GM12875 (cell line): Measurements from ENCODE around the gene SMIM45.
A peak's percentile ranks its signal among the peaks of the same experiment; 100 is the strongest.

Experiments
- H3K4me3 ChIP-seq: one replicate; pipeline ENCODE4 v1.5.1; 2011; ENCODE audit warnings: low read depth, low read length, control low read depth
- TF ChIP-seq, protein P1 (sequence below): IDR thresholded peaks from 2 replicates; pipeline ENCODE4 v1.5.1; 2011; ENCODE audit warnings: low read depth, mild to moderate bottlenecking, control low read depth, inconsistent platforms, low read length, moderate library complexity, borderline replicate concordance; ENCODE audit not compliant: insufficient read depth

SMIM45 gene

DNA sequence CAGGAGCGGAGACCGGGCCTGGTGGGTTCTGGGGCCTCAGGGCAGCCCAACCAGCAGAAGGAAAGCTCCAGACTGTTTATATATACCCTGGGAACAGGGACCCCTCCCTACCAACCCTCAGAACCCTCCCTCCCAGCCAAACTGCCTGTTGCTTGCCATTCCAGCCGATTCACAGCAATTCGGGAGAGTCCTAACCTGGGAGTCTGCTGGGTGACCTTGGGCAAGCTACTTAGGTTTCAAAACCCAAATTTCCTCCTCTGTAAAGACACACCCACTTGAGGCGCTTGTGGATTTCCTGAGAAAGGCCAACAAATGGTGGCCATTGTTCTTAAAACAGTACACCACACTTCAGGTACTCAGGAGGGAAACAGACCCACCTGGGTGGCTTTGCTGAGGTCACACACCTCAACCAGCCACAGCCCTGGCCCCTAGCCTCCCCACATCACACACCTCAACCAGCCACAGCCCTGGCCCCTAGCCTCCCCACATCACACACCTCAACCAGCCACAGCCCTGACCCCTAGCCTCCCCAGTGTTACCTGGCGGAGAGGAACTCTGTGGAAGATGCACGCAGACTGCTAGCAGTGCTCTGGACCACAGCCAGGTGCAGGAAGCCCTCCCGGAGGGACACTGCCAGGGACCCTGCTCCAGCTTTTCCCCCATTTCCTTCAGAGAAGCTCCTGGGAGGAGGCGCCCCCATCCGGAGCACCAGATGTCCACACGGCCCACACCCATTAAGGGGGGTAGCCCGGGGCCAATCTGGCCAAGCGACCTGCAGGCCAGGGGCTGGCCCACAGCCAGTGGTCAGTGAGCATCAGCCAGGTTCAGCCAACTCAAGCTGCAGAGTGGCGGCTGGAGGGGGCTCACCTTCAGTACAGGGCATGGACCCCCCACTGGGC lies 43.3 kb upstream of the SMIM45 start:
- TF ChIP-seq, protein P1, sequence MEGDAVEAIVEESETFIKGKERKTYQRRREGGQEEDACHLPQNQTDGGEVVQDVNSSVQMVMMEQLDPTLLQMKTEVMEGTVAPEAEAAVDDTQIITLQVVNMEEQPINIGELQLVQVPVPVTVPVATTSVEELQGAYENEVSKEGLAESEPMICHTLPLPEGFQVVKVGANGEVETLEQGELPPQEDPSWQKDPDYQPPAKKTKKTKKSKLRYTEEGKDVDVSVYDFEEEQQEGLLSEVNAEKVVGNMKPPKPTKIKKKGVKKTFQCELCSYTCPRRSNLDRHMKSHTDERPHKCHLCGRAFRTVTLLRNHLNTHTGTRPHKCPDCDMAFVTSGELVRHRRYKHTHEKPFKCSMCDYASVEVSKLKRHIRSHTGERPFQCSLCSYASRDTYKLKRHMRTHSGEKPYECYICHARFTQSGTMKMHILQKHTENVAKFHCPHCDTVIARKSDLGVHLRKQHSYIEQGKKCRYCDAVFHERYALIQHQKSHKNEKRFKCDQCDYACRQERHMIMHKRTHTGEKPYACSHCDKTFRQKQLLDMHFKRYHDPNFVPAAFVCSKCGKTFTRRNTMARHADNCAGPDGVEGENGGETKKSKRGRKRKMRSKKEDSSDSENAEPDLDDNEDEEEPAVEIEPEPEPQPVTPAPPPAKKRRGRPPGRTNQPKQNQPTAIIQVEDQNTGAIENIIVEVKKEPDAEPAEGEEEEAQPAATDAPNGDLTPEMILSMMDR = no peak
- no peak overlapping the region for H3K4me3 ChIP-seq

DNA sequence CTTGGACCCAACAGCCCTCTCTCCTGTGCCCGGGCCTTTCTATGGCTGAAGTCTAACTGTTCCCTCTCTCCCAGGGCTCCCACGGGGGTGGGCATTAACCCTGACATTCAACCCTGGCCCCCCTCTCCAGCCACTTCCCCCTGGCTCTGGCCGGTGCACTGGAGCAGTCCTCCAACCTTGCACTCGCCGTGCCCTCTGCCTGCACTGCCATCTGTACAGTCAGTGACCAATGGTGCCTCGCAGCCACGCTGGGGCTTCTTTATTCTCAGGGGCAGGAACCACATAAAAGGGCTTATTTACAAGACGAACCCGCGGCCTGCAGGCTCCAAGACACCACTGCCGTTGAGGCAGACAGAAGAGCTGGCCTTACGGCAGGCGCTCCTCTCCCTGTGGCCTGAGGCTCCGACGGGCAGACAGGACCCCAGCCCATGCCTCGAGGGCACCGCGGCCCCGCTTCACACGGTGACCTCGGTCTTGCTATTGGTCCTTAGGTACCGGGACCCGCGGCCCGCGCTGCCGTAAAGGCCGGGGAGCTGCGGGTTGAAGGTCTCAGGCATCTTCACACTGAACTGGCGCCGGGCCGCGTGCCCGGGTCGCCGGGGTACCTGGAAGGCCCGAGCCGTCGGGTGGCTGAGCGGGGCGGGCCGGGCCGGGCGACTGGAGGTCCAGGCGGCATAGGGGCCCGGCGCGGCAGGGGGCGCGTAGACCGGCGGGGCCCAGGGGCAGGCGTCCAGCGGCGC lies 42.5 kb upstream of the SMIM45 start:
- no peak overlapping the region for H3K4me3 ChIP-seq
- TF ChIP-seq, protein P1 = no peak

DNA sequence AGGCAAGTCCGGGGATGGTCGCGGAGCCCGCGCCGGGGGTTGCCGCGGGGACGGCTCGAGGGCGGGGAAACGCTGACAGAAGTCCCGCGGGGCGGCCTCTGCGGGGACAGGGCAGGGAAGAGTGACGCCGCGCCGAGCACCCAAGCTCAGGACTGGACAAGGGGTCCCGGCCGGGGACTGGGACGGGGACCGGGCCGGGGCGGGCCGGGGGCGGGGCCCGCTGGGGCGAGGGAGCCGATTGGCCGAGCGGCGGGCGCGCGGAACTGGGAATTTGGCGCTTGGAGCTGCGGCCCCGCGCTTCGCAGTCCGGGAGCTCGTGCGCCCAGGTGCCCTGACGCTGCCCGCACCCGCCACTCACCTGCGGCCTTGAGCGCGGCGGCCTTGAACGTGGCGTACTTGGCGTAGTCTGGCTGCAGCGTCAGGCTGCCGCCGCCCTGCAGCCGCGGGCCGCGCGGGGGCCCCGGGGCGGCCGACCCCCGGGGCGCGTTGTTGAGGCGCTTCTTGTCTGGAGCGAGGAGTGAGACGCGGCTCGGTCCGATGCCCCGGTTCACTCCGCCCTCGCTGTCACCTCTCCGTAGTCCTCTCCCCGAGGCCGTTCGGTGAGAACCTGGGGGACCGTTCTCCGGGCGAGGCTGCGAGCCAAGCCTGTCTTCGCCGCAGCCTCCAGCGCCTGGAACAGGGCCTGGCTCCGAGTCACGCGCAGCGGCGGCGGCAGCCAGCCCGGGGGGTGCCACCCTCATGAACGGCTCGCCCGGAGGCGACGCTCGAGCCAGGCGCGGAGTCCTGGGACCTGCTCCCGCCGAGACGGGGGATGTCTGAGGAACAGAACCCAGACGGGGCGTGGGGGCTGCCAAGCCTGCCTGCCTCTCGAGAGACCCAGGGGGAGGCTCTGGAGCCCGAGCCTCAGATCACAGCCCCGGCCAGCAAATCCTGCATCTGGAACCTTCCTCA lies 41.6 kb upstream of the SMIM45 start:
- H3K4me3 ChIP-seq = peak overlapping the region; percentile 5
- TF ChIP-seq, protein P1 = no peak

DNA sequence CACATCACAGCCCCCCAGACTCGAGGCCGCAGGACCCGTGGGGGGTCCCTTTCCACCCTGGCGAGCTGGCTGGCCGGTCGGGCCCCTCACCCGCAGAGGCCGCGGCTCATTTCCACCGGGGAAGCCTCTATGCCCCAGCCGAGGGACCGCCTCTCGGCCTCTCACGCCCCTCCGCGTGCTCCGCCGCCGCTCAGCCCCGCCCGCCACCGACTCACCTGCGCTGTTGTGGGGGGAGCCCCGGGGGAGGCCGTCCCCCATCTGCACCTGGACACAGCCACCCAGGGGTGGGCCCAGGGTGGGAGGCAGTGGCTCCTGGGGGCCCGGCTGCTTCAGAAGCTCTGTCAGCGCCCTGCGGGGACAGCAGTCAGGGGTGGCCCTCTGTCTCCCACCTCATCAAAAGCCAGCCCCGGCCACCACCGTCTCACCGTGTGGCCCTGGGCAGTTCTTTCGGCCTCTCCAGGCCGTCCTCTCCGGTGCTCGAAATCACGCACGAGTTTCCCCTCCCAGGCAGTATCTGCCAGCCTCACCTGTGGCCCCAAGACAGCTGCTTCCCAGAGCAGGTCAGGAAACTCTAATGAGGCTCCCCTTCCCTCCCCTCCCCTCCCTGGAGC lies 40.8 kb upstream of the SMIM45 start:
- H3K4me3 ChIP-seq = peak overlapping the region; percentile 5

DNA sequence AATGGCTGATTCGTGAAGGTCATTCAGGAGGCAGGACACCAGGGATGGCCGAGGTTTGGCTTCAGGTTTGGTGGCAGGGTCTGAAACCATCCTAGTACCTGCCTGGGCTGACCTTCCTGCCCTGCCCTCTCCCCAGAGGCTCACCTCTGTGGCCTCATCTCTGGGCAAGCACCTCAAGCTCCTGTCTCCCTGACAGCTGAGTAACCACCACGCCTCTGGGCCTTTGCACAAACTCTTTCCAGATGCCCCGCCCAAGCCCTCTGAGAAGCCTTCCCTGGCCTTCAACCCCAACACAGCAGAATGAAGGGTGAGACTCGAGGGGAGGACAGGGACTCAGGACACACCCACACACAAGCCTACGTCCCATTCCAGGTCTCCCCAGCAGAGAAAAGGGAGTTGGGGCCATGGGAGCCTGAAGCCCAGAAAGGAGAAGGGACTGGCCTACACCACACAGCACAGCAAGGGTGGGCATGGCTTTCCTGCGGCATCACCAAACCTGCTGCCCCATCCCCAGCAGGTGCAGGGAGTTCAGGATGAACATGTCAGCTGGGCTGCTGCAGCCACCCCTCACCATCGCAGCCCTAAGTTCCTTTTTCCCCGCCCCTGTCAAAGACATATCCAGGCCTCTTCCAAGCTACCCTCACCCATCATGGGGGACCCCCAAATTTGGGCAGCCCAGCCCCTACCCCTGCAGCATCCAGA lies 39.5 kb upstream of the SMIM45 start:
- TF ChIP-seq, protein P1 = no peak

More for the DNA sequence above, 40.8 kb upstream of the SMIM45 start:
- TF ChIP-seq, protein P1 = no peak

More for the DNA sequence above, 39.5 kb upstream of the SMIM45 start:
- no peak overlapping the region for H3K4me3 ChIP-seq
